DOHH2 (cell line): ENCODE results near the gene TTC17.

ENCODE experiments used
- CTCF ChIP-seq: fragments of 200-600 bp; sonication (generic); IDR thresholded peaks from one replicate; pipeline ENCODE4 v1.5.1; 2014; ENCODE audit warnings: antibody characterized with exemption, mild to moderate bottlenecking, low read depth, low read length; ENCODE audit not compliant: poor library complexity, severe bottlenecking
- EZH2phosphoT487 ChIP-seq: fragments of 200-600 bp; sonication (generic); IDR thresholded peaks from 2 replicates; pipeline ENCODE4 v1.6.1; 2017; ENCODE audit warnings: borderline replicate concordance, mild to moderate bottlenecking, antibody characterized with exemption, low read length, moderate library complexity, mixed read lengths

- TF ChIP-seq CTCF (no peak), EZH2phosphoT487 (no peak)
Observed at GRCh38 chr11:43518408-43519160, 159.9 kb downstream of the TTC17 start.
